ENCODE data around the gene HMG20A. TPM values are rescaled to one million over a fixed set of nuclear protein-coding genes. Genes with fewer than 3 reads are reported as not detected.

Gene HMG20A
- total RNA-seq, 1 donor from 2014 or later = 9.7 TPM

DNA sequence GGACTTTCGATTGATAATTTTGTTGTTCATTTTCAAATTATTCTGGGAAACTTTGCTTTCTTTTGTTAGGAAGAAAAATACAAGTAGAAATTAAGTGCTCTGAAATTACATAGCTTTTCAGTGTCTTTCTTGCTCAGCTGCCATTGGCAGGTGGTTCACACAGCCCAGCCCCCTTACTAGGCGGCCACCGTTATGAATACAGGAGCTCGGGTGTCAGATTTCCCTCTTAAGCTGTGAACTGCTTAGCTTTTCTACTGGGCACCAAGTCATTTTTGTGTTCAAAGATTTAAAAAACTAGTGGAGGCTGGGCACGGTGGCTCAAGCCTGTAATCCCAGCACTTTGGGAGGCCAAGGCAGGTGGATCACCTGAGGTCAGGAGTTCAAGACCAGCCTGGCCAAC is 55.2 kb downstream of the HMG20A start:
- H3K36me3 ChIP-seq (ENCODE audit: control insufficient read depth, insufficient read depth, low read length) = peaks cover 3% of the 10 kb centered on the region
- TF ChIP-seq, protein P1, sequence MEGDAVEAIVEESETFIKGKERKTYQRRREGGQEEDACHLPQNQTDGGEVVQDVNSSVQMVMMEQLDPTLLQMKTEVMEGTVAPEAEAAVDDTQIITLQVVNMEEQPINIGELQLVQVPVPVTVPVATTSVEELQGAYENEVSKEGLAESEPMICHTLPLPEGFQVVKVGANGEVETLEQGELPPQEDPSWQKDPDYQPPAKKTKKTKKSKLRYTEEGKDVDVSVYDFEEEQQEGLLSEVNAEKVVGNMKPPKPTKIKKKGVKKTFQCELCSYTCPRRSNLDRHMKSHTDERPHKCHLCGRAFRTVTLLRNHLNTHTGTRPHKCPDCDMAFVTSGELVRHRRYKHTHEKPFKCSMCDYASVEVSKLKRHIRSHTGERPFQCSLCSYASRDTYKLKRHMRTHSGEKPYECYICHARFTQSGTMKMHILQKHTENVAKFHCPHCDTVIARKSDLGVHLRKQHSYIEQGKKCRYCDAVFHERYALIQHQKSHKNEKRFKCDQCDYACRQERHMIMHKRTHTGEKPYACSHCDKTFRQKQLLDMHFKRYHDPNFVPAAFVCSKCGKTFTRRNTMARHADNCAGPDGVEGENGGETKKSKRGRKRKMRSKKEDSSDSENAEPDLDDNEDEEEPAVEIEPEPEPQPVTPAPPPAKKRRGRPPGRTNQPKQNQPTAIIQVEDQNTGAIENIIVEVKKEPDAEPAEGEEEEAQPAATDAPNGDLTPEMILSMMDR (IDR thresholded peaks at IDR 0.05; ENCODE audit: insufficient read depth, low read length, severe bottlenecking) = no peak
- FAIRE-seq = no peak

DNA sequence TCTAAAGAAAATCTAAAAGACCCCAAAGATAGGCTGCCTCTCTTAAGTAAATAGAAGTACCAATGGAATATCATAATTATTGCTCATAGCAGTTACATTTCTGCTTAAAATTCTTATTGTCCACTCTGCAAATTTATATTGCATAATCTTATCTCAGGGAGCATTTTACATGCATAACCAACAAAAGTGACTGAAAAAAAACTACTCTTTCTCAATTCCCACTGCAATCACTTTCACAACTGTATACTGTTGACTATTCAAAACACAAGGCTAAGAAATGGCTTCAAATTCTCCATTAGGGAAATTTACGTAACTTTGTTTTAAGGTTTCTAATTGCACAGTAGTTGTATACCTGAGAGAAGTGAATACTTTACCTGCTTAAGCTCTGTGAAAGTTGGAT is 56.3 kb downstream of the HMG20A start:
- Histone ChIP-seq H3K27me3 (ENCODE audit: control insufficient read depth, insufficient read depth, low read length) (no peaks in the 10 kb centered on the region), H3K36me3 (ENCODE audit: control insufficient read depth, insufficient read depth, low read length) (peaks cover 3% of the 10 kb centered on the region), H3K4me3 (ENCODE audit: low read depth, low read length) (no peak overlapping the region)
- TF ChIP-seq, protein P1 (IDR thresholded peaks at IDR 0.05; ENCODE audit: insufficient read depth, low read length, severe bottlenecking) = no peak
- DNase-seq (ENCODE audit: low read depth) = no peak
- no peak for FAIRE-seq

More for the DNA sequence above, 55.2 kb downstream of the HMG20A start:
- DNase-seq (ENCODE audit: low read depth) = no peak
- no peak overlapping the region for H3K4me3 ChIP-seq (ENCODE audit: low read depth, low read length)
- no peaks in the 10 kb centered on the region for H3K27me3 ChIP-seq (ENCODE audit: control insufficient read depth, insufficient read depth, low read length)

DNA sequence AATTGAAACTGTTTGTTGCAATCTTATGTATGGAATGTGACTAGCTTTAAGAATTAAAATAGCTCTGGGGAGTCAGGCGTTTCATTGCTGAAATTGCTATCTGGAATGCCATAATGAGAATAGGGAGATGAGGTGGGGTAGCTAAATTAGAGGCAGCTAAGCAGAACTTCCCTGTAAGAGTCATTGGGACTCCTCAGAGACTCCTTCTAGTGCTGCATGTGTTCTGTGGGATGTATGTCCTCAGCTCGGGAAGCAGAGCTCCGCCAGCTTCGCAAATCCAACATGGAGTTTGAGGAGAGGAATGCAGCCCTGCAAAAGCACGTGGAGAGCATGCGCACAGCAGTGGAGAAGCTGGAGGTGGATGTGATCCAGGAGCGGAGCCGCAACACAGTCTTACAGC is 57.4 kb downstream of the HMG20A start:
- no peak for DNase-seq (ENCODE audit: low read depth)
- H3K4me3 ChIP-seq (ENCODE audit: low read depth, low read length) = no peak overlapping the region
- TF ChIP-seq, protein P1 (IDR thresholded peaks at IDR 0.05; ENCODE audit: insufficient read depth, low read length, severe bottlenecking) = no peak
- FAIRE-seq = peak; percentile 60
- no peaks in the 10 kb centered on the region for H3K27me3 ChIP-seq (ENCODE audit: control insufficient read depth, insufficient read depth, low read length)
- peaks cover 3% of the 10 kb centered on the region for H3K36me3 ChIP-seq (ENCODE audit: control insufficient read depth, insufficient read depth, low read length)

DNA sequence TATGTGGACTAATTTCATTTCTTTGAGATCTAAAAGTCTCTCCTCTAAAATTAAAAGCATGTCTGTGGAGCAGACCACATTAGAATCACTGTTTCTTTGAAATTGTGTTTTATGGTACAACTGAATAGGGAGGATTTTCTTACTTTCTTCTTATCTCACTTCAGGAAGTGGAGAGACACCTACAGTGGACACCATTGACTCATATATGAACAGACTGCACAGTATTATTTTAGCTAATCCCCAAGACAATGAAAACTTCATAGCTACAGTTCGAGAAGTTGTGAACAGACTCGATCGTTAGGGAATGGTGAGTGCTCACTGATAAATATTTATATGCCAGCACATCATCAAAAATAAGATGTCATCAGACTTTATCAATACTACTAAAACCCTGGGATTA is 58.3 kb downstream of the HMG20A start:
- Histone ChIP-seq H3K36me3 (ENCODE audit: control insufficient read depth, insufficient read depth, low read length) (peaks cover 3% of the 10 kb centered on the region), H3K27me3 (ENCODE audit: control insufficient read depth, insufficient read depth, low read length) (no peaks in the 10 kb centered on the region), H3K4me3 (ENCODE audit: low read depth, low read length) (no peak overlapping the region)
- FAIRE-seq (no peak), DNase-seq (ENCODE audit: low read depth) (no peak)
- TF ChIP-seq, protein P1 (IDR thresholded peaks at IDR 0.05; ENCODE audit: insufficient read depth, low read length, severe bottlenecking) = no peak

DNA sequence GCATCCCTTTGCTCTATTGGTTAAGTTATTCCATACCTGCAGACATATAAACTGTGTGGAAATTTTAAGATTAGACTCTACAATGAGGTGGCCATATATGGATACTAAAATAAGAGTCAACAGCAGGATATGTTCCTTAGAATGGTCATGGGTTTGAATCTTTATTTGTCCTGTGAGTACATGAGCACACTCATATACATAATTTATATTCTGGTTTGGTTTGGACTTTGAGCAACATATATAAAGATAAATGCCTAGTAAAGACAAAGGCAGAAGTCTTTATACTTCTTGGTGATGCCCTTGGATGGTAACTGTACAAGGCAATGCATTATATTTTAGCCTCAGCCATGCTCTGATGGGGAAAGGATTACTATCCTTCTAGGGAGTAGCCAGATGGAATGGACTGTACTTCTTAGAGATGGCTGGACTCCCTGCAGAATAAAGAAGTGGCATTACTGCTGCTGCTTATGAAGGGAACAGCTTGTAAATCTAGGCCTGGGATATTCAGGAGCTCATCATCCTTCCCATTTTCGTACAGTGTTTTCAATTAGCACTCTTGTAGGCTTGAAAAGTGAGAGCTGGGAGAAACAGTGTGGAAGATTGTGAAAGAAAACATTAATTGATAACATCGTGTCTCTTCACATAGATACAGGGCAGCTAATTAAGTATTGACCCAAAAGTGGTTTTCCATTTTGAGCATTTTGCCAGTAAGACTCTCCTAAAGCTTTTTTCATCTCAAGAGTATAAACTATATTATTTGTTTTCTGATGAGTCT is 60.4 kb downstream of the HMG20A start:
- no peaks in the 10 kb centered on the region for H3K27me3 ChIP-seq (ENCODE audit: control insufficient read depth, insufficient read depth, low read length)
- FAIRE-seq (no peak), DNase-seq (ENCODE audit: low read depth) (no peak)
- TF ChIP-seq, protein P1 (IDR thresholded peaks at IDR 0.05; ENCODE audit: insufficient read depth, low read length, severe bottlenecking) = no peak
- H3K36me3 ChIP-seq (ENCODE audit: control insufficient read depth, insufficient read depth, low read length) = peaks cover 3% of the 10 kb centered on the region
- no peak overlapping the region for H3K4me3 ChIP-seq (ENCODE audit: low read depth, low read length)

DNA sequence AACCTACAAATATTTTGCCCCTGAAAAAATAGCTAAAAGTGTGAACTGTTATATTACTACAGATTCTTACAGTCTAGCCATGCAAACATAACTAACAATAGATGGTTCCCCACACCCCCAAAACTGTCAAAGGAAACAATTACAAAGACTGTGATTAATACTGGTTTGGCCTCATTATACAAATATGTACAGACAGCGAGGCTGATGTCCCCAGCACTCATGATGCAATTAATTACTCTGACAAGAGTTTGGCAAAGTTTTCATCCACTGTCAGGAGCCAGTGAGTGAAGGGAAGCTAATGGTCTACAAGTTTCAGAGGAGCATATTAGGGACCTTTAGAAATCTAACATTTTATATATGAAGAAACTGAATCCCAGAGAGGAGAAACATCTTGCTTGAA is 61.0 kb downstream of the HMG20A start:
- H3K36me3 ChIP-seq (ENCODE audit: control insufficient read depth, insufficient read depth, low read length) = peaks cover 3% of the 10 kb centered on the region
- H3K4me3 ChIP-seq (ENCODE audit: low read depth, low read length) = no peak overlapping the region
- no peaks in the 10 kb centered on the region for H3K27me3 ChIP-seq (ENCODE audit: control insufficient read depth, insufficient read depth, low read length)
- TF ChIP-seq, protein P1 (IDR thresholded peaks at IDR 0.05; ENCODE audit: insufficient read depth, low read length, severe bottlenecking) = no peak
- peak; percentile 60 for DNase-seq (ENCODE audit: low read depth)
- no peak for FAIRE-seq
